HEK293T (cell line): ENCODE results near the gene MARVELD1.
A peak's percentile ranks its signal among the peaks of the same experiment; 100 is the strongest.

Source experiments
- BHLHE40 ChIP-seq: fragments of 450-650 bp; IDR thresholded peaks from 2 replicates; pipeline ENCODE4 v1.6.1; 2016; ENCODE audit warnings: mild to moderate bottlenecking, moderate library complexity, borderline replicate concordance
- ELF4 ChIP-seq: fragments of 450-650 bp; IDR thresholded peaks from 2 replicates; pipeline ENCODE4 v1.6.1; 2017; ENCODE audit warnings: antibody characterized with exemption
- FOXA1 ChIP-seq: fragments of 450-650 bp; IDR thresholded peaks from 2 replicates; pipeline ENCODE4 v1.6.1; 2016; ENCODE audit warnings: mild to moderate bottlenecking
- SP1 ChIP-seq: fragments of 450-650 bp; IDR thresholded peaks from 2 replicates; pipeline ENCODE4 v1.6.1; 2017
- SUZ12 ChIP-seq: fragments of 450-650 bp; IDR thresholded peaks from 2 replicates; pipeline ENCODE4 v1.6.1; 2016; ENCODE audit warnings: mild to moderate bottlenecking
- ZNF384 ChIP-seq: fragments of 450-650 bp; IDR thresholded peaks from 2 replicates; pipeline ENCODE4 v1.6.1; 2016

GRCh38 chr10:97686962-97687784 is 26.4 kb upstream of the MARVELD1 start, which contains the start of gene AVPI1:
- TF ChIP-seq SP1 (peak; percentile 94), BHLHE40 (no peak), ELF4 (no peak), FOXA1 (no peak), SUZ12 (no peak), ZNF384 (no peak)
